Measurements from ENCODE around the gene KIDINS220.

KIDINS220 gene

DNA sequence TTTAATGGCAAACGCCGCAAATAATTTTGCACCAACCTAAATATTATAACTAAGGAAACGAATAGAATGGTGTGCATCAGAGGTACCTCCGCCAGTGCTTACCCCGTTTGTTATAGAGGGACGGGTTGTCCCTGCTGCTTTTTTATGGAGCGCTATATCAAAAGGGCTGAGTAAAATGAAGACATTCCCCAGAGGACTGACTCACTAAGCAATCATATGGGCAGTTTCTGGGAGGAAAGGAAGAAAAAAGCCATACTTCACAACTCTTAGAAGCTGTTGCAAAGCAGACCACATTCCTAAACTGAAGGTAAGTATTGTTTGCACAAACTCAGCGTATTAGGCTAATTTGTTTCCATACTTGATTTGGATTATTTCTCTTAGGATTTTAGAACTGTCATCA lies 142.7 kb downstream of the KIDINS220 start:
- no peak overlapping the region for H3K4me3 ChIP-seq (ENCODE audit: low read depth, low read length)
- TF ChIP-seq, protein P1, sequence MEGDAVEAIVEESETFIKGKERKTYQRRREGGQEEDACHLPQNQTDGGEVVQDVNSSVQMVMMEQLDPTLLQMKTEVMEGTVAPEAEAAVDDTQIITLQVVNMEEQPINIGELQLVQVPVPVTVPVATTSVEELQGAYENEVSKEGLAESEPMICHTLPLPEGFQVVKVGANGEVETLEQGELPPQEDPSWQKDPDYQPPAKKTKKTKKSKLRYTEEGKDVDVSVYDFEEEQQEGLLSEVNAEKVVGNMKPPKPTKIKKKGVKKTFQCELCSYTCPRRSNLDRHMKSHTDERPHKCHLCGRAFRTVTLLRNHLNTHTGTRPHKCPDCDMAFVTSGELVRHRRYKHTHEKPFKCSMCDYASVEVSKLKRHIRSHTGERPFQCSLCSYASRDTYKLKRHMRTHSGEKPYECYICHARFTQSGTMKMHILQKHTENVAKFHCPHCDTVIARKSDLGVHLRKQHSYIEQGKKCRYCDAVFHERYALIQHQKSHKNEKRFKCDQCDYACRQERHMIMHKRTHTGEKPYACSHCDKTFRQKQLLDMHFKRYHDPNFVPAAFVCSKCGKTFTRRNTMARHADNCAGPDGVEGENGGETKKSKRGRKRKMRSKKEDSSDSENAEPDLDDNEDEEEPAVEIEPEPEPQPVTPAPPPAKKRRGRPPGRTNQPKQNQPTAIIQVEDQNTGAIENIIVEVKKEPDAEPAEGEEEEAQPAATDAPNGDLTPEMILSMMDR (IDR thresholded peaks at IDR 0.05; ENCODE audit: insufficient read depth, low read depth, low read length, missing control alignments): no peak
- no peak for DNase-seq (ENCODE audit: low read depth)

DNA sequence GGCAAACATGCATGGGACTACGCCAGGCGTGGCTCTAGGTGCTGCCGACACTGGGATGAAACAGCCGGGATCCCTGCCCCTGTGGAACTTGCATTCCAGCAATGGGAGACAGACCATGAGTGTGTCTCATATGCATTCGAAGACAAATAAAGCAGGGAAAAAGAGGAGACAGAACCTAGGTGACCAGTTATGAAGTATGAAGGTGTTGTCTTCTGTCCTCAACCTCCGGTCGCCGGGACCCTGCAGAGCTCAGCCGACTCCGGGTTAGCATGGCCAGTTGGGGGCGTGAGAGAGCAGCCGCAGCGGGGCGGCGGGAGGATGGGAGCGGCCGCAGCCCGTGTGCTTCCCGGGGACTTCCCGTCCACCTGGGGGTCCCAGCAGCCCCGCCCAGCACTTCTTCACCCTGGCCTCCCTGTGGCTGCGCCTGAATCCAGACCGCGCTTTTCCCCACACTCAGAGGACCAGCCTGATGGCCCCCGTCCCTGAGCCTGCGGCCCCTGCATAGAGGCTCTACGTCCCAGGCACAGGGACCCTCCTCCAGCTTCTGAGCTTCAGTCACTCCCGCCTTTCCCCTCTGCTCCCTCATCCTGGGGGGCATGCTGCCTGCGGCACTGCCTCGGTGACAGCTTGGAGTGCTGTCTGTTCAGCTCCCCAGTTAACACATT lies 144.1 kb downstream of the KIDINS220 start:
- DNase-seq (ENCODE audit: low read depth): no peak

DNA sequence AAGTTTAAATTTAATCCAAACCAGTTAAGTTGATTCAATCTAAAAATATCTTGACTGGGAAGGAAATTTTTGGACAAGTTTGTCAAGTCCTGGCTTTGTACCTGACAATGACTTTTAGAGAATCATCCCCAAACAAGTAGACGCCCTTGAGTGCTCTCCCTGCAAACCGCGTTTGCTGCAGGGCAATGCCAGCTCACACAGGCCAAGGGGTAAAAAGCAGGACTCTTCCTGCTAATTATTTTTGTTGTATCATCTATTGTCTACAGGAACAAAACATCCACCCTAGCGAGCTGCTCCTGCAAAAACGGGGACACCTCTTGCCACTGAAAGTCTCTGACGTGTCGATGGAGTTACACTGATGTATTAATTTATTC lies 144.6 kb downstream of the KIDINS220 start:
- no peak for DNase-seq (ENCODE audit: low read depth)
- TF ChIP-seq, protein P1 (IDR thresholded peaks at IDR 0.05; ENCODE audit: insufficient read depth, low read depth, low read length, missing control alignments): no peak
- no peak overlapping the region for H3K4me3 ChIP-seq (ENCODE audit: low read depth, low read length)

More for the DNA sequence above, 144.1 kb downstream of the KIDINS220 start:
- TF ChIP-seq, protein P1 (IDR thresholded peaks at IDR 0.05; ENCODE audit: insufficient read depth, low read depth, low read length, missing control alignments): peak; percentile 45
- no peak overlapping the region for H3K4me3 ChIP-seq (ENCODE audit: low read depth, low read length)

DNA sequence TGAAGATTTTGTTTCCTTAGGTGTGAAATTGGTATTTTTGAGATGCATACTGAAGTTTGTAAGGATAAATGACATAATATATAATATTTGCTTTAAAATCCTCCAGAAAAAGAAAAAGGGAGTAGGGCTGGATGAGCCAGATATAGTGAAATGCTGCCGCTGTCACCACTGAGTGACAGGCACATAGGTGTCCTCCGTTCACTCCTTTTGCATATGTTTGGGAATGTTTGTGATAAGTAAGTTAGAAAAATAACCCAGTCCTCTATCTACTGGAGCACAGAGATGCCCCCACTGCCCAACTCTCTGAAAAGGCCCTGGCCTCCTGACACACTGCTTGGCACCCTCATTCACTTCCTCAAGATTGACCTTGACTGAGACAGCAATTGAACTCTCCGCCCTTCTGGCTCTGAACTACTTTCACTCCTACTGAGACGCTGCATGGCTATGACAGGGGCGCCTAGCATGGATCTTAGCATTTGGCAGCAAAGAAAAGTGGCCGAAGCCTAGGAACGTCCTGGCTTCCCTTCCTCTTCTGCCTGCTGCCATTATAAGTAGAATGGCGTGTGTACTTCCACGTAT lies 145.5 kb downstream of the KIDINS220 start:
- H3K4me3 ChIP-seq (ENCODE audit: low read depth, low read length): no peak overlapping the region
- no peak for DNase-seq (ENCODE audit: low read depth)
- TF ChIP-seq, protein P1 (IDR thresholded peaks at IDR 0.05; ENCODE audit: insufficient read depth, low read depth, low read length, missing control alignments): no peak

DNA sequence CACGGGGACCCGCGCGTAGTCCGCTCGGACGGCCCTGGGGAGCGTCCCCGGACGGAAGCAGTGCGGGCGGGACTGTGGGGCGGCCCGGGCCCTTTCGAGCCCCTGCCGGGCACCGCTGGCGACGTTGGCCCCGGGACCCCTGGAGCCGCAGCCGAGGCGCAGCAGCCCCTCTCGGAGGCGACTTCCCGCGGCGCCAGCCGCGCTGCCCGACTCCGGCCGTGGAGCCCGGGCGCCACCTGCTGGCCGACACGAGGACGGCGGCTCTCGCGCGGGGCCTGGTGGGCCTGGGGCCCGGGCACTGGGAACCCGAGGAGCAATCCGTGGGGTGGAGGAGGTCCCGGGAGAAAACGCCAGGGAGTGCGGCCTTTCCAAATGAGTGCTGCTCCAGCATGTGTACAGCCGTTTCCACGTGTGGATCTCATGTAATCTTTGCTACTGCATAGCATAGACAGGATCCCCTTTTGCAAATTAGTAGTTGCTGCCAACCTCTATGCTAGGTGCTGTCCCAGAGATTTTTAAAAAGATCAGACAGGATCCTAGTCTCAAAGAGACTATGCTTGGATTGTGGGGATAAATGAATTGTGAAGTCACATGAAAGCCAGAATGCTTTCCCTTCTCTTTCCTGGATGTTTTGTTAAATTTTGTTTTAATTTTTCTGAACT lies 151.6 kb downstream of the KIDINS220 start:
- TF ChIP-seq, protein P1 (IDR thresholded peaks at IDR 0.05; ENCODE audit: insufficient read depth, low read depth, low read length, missing control alignments): peak; percentile 93
- H3K4me3 ChIP-seq (ENCODE audit: low read depth, low read length): peak overlapping the region; percentile 63
- DNase-seq (ENCODE audit: low read depth): peak; percentile 72

DNA sequence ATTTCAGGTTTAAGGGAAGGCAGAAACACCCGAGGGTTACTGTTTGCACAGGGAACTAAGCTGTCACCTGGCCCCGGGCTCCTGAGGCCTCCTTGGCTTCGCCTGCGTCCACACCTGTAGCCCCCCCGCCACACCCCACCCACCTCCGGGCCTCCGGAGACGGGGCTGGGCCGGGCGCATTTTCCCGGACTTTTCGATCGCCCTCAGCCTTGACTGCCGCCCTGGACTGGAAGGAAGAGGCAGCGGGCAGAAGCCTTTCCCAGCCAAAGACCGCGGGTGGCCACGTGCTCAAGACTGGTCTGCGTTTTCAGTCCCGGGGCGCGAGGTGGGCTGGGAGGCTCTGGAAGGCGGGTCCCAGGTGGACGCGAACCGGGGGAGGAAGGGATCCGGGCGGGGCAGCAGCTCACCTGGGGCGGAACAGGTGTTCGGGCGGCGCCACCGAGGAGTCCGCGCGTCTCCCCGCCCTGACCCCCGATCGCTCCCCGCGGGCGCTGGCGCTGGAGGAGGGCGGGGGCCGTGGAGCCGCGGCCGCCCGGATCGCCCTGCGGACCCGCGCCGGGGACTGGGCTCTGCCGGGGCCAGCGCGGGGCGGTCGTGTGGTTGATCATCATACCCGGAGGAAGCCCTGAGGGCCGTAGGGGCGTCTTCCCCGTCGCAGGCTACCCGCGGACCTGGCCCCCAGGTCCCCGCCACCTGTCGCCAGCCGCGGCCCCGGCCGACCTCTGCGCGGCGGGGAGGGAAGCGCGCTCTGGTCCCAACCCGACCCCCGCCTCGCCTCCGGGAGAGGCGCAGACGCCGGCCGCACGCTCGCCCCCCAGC lies 152.3 kb downstream of the KIDINS220 start:
- DNase-seq (ENCODE audit: low read depth): peak; percentile 64
- H3K4me3 ChIP-seq (ENCODE audit: low read depth, low read length): peak overlapping the region; percentile 63
- TF ChIP-seq, protein P1 (IDR thresholded peaks at IDR 0.05; ENCODE audit: insufficient read depth, low read depth, low read length, missing control alignments): no peak

Data from GM12865 (cell line).